NCI-H1694 (cell line): ENCODE results near the gene YOD1.

Experiments
- DNase-seq: peaks from one replicate; lab custom pipeline; 2025; lab: John Stamatoyannopoulos, UW

YOD1 gene

DNA sequence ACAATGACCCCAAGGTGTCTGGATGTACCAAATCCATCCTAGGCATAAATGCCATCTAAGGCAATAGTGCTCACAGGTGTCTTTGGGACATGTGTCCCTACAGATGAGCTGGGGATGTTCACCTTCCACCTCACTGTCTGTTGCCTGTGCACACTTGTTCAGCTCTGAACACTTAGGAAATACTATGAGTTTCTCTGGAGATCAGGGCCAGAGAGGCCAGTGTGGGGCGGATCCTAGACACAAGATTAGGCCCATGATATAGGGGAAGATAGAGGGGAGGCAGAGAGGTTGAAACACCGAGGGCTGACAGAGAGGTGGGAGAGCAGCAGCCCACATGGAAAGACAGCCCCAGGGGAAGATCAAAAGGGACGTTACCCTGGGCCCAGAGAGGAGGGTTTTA is 44.1 kb downstream of the YOD1 start:
- no peak for DNase-seq

DNA sequence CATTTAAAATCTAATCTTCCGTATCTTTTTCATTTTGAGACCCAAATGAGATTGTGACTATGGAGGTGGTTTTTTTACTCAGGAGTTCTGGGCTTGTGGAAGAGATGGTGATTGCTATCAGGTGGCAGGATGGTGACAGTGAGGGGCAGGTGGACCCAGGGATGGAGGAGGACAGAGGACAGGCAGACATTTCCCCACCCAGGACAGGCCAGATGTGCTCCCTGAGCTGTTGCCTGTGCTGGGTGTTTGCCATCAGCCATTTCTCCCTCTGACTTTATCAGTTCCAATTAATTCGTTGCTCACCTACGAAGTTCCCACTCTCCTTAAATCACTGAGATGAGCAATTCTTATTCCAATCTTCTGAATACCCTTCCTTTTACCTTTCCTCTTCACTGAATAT is 44.9 kb downstream of the YOD1 start:
- no peak for DNase-seq

DNA sequence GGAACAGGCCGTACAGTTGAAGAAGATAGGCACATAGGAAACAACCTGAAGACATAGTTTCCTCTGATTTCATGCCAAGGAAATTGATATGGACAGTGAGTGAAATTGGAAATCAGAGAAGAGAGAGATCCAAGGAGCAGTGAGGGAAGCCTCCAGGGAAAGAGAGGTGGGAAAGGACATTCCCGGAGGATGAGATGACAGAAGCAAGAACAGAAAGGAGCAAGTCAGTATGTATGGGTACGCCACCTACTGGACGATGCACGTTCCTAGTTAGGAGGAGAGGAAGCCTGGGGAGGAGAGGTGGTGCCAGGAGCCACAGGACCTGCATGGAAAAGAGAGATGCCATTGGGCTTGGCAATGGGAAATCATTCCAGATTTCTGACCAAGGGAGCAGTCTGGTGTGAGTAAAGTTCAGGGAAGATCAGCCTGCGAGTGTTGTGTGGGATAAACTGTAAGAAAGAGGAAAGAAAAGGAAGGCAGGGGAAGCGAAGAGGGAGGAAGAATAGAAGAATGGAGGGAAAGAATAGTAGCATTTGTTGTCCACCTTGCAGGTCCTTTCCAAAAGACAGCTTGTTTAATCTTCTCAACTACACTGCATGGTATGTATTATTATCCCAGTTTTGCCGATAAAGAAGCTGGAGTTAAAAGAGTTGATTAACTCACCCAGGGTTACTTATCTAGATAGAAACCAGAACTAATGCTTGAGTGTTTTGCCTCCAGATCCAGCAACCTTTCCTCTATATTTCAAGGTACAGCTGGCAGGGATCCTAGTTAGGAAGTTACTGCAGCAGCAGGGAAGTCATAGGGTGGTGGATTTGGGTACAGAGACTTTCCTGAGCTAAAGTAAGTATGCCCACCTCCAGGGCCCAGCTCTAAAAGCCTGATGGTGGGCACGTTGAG is 45.8 kb downstream of the YOD1 start:
- DNase-seq = peak; percentile 6

- DNase-seq = no peak
Measured at GRCh38 chr1:207003210-207003609, 47.8 kb downstream of the YOD1 start.

DNA sequence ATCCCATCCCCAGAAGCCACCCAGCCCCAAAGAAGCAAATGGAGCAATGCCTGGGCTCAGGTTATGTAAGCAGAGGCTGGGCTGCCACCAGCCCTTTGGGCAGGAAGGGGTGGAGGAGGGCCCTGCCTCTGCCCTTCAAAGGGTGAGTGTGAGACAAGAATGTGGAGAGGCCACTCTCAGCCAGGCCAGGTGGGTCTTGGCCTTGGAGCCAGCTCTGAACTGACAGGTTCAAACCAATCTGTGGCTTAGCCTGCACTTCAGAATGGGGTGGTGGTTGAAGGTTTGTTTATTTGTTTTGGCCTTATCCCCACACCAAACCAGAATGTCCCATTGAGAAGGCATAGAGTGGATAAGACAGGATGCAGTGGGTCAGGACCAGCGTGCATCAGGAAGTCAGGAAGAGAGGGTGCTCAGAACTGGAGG is 48.3 kb downstream of the YOD1 start:
- no peak for DNase-seq

DNA sequence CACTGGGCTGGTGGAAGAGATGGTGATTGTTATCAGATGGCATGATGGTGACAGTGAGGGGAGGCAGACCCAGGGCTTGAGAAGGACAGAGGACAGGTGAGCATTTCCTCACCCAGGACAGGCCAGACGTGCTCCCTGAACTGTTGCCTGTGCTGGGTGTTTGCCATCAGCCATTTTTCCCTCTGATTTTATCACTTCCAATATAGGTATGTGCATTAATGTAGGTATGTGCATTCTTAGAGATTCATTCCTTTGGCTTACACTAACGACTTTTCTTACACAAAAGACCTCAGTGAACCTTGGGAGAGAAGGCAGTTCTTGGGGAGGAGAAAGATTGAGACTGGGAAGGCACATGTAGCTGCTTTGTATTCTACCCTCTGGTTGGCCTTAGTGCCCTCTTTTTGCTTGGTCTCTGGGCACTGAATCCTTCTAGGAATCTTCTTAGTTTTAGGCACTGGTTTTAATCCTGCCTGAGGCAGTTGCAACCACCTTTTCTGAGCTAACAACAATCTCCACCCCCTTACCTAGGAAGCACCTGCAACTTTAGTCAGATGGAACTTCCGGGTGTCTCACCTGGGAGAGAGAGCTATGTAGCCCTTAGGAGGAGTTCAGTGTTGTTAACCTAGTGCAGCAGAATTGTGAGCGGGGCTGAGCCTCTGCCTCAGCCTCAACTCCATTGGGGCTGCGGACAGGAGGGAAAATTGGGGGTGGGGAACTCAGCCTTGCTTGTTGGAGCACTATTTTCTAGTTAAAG is 49.3 kb downstream of the YOD1 start:
- no peak for DNase-seq

- no peak for DNase-seq
Measured at GRCh38 chr1:207000651-207001291, 50.2 kb downstream of the YOD1 start.

GRCh38 chr1:206998816-206999215 is 52.2 kb downstream of the YOD1 start:
- DNase-seq = no peak
